OCI-LY3 (cell line): Measurements from ENCODE around the gene CYP1B1.

Experiments
- H2AFZ ChIP-seq: fragments of 200-600, 300-600 bp; shearing (Covaris generic); 2 replicates; pipeline ENCODE4 v1.6.0; 2014; ENCODE audit warnings: antibody characterized with exemption, low read depth, low read length
- H3K27ac ChIP-seq: fragments of 200-600, 300-600 bp; sonication (generic); 2 replicates; pipeline ENCODE4 v1.5.1; 2014; ENCODE audit warnings: mild to moderate bottlenecking, low read length, moderate library complexity, mixed read lengths
- H3K27me3 ChIP-seq: fragments of 200-600, 300-600 bp; sonication (generic); 2 replicates; pipeline ENCODE4 v1.6.1; 2014; ENCODE audit warnings: low read depth, low read length, mixed read lengths
- H3K36me3 ChIP-seq: fragments of 200-600, 300-600 bp; sonication (generic); replicated peaks from 2 replicates; pipeline ENCODE3; 2014; ENCODE audit warnings: low read depth, low read length, mixed read lengths
- H3K4me1 ChIP-seq: fragments of 300-600, 200-600 bp; sonication (generic); 2 replicates; pipeline ENCODE4 v1.6.1; 2014; ENCODE audit warnings: low read length, mixed read lengths
- H3K4me2 ChIP-seq: fragments of 200-600, 300-600 bp; sonication (generic); 2 replicates; pipeline ENCODE4 v1.6.1; 2014; ENCODE audit warnings: low read length, mixed read lengths
- H3K4me3 ChIP-seq: fragments of 300-600, 200-600 bp; sonication (generic); 2 replicates; pipeline ENCODE4 v1.5.1; 2014; ENCODE audit warnings: antibody characterized with exemption, mild to moderate bottlenecking, low read length, moderate library complexity
- H3K79me2 ChIP-seq: fragments of 300-600, 200-600 bp; shearing (Covaris generic); 2 replicates; pipeline ENCODE4 v1.6.1; 2014; ENCODE audit warnings: mild to moderate bottlenecking, low read length, mixed read lengths
- H3K9ac ChIP-seq: fragments of 300-600, 200-600 bp; shearing (Covaris generic); 2 replicates; pipeline ENCODE4 v1.6.0; 2014; ENCODE audit warnings: mild to moderate bottlenecking, low read length, moderate library complexity
- H3K9me3 ChIP-seq: fragments of 200-600, 300-600 bp; shearing (Covaris generic); 2 replicates; pipeline ENCODE4 v1.6.1; 2014; ENCODE audit warnings: low read length, mixed read lengths; ENCODE audit not compliant: insufficient read depth
- H4K20me1 ChIP-seq: fragments of 200-600, 300-600 bp; sonication (generic); 2 replicates; pipeline ENCODE4 v1.6.1; 2016; ENCODE audit warnings: low read length, mixed read lengths; ENCODE audit not compliant: insufficient read depth
- EZH2phosphoT487 ChIP-seq: fragments of 200-600 bp; shearing (Covaris generic); IDR thresholded peaks from 2 replicates; pipeline ENCODE4 v1.6.1; 2018; ENCODE audit warnings: antibody characterized with exemption, mixed run types, low read depth
- TF ChIP-seq, protein P1 (sequence below): fragments of 200-600, 300-600 bp; sonication (generic); IDR thresholded peaks from 2 replicates; pipeline ENCODE4 v1.5.1; 2014; ENCODE audit warnings: antibody characterized with exemption, low read length, low read depth

The CYP1B1 gene

DNA sequence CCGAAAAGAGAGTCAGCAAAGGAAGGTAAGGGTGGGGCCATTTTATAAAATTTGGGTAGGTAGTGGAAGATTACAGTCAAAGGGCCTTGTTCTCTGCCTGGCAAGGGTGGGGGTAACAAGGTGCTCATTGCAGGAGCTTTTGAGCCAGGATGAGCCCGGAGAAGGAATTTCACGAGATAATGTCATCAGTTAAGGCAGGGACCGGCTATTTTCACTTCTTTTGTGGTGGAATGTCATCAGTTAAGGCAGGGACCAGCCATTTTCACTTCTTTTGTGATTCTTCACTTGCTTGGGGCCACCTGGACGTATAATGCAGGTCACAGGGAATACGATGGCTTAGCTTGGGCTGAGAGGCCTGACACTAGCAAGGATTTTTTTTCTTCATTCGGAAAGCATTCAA lies 58.1 kb downstream of the CYP1B1 start:
- no peaks in the 10 kb centered on the region for H3K27me3 ChIP-seq
- H3K4me3 ChIP-seq = no peak overlapping the region
- no peaks in the 10 kb centered on the region for H3K9me3 ChIP-seq
- H3K27ac ChIP-seq = no peak overlapping the region
- no peak overlapping the region for H3K4me2 ChIP-seq
- H2AFZ ChIP-seq = no peak overlapping the region
- H4K20me1 ChIP-seq = no peaks in the 10 kb centered on the region
- TF ChIP-seq EZH2phosphoT487 = no peak
- TF ChIP-seq, protein P1, sequence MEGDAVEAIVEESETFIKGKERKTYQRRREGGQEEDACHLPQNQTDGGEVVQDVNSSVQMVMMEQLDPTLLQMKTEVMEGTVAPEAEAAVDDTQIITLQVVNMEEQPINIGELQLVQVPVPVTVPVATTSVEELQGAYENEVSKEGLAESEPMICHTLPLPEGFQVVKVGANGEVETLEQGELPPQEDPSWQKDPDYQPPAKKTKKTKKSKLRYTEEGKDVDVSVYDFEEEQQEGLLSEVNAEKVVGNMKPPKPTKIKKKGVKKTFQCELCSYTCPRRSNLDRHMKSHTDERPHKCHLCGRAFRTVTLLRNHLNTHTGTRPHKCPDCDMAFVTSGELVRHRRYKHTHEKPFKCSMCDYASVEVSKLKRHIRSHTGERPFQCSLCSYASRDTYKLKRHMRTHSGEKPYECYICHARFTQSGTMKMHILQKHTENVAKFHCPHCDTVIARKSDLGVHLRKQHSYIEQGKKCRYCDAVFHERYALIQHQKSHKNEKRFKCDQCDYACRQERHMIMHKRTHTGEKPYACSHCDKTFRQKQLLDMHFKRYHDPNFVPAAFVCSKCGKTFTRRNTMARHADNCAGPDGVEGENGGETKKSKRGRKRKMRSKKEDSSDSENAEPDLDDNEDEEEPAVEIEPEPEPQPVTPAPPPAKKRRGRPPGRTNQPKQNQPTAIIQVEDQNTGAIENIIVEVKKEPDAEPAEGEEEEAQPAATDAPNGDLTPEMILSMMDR = no peak
- H3K79me2 ChIP-seq = no peaks in the 10 kb centered on the region
- no peaks in the 10 kb centered on the region for H3K36me3 ChIP-seq
- no peak overlapping the region for H3K9ac ChIP-seq
- H3K4me1 ChIP-seq = no peaks in the 10 kb centered on the region
